Lung (tissue), 12 donors: ENCODE results near the gene FAM118A. TPM values are rescaled to one million over a fixed set of nuclear protein-coding genes. Genes with fewer than 3 reads are reported as not detected.

ENCODE experiments used
- ATAC-seq: fragments of 200-7000 bp; cut with Tn5 transposase; one replicate; pipeline ENCODE4 v1.9.1; 2020; ENCODE audit warnings: moderate number of reproducible peaks; ENCODE audit not compliant: insufficient read depth, low FRiP score
- DNase-seq, 3 donors: peaks; one replicate each; pipeline ENCODE4 v3.0.0-alpha.2; 2013 to 2017
- H3K27ac ChIP-seq, 2 donors: one replicate each; pipeline ENCODE4 v1.5.1; 2013; ENCODE audit warnings: mild to moderate bottlenecking in 2 of 2, moderate library complexity in 2 of 2, control low read depth in 1 of 2, inconsistent platforms in 1 of 2, low read depth in 1 of 2, low read length in 1 of 2
- H3K27me3 ChIP-seq, 3 donors: one replicate each; pipeline ENCODE4 v1.5.1; 2013; ENCODE audit warnings: low read length in 2 of 3; ENCODE audit not compliant: control insufficient read depth in 3 of 3, insufficient read depth in 3 of 3
- H3K36me3 ChIP-seq, 4 donors: one replicate each; pipeline ENCODE4 v1.5.1; 2013; ENCODE audit warnings: low read length in 4 of 4, mild to moderate bottlenecking in 1 of 4, moderate library complexity in 1 of 4; ENCODE audit not compliant: control insufficient read depth in 4 of 4, insufficient read depth in 4 of 4
- H3K4me1 ChIP-seq, 5 donors: one replicate each; pipeline ENCODE4 v1.5.1; 2013; ENCODE audit warnings: low read length in 5 of 5, mild to moderate bottlenecking in 2 of 5, moderate library complexity in 1 of 5; ENCODE audit not compliant: control insufficient read depth in 5 of 5, insufficient read depth in 5 of 5
- H3K4me3 ChIP-seq: one replicate; pipeline ENCODE4 v1.5.1; 2013; ENCODE audit warnings: mild to moderate bottlenecking, control low read depth, moderate library complexity
- H3K9ac ChIP-seq, 2 donors: one replicate each; pipeline ENCODE4 v1.5.1; 2013; ENCODE audit warnings: low read length in 2 of 2, control low read depth in 1 of 2; ENCODE audit not compliant: insufficient read depth in 1 of 2
- H3K9me3 ChIP-seq, 4 donors: one replicate each; pipeline ENCODE4 v1.5.1; 2013; ENCODE audit warnings: low read length in 3 of 4, mild to moderate bottlenecking in 1 of 4, moderate library complexity in 1 of 4; ENCODE audit not compliant: control insufficient read depth in 4 of 4, insufficient read depth in 3 of 4
- CTCF ChIP-seq: IDR thresholded peaks from 2 replicates; pipeline ENCODE4 v1.5.1; 2012; ENCODE audit warnings: mild to moderate bottlenecking; ENCODE audit errors: control extremely low read depth, extremely low read depth
- WGBS, 2 donors: extraction: QIAGEN DNeasy Blood & Tissue Kit; methylation state at CpG; one replicate each; pipeline ENCODE4 v1.1.7; 2013; 5-methylcytosine and 5-hydroxymethylcytosine counted together
- polyA plus RNA-seq, 2 donors: library from polyadenylated mRNA; stranded (reverse); fragments of 200-250 nt; gene quantifications; one replicate each; pipeline ENCODE4 v1.2.1, GENCODE V29; 2013
- total RNA-seq, 2 donors: library from RNA; depleted of rRNA in 1 of 2; stranded (reverse); fragments of >200 nt in 1 of 2; gene quantifications; one replicate each; pipeline ENCODE4 v1.2.1, GENCODE V29; 2014 to 2021
- donor health status: control.
- donor health status: control.
- donor health status: Bipolar disorder and iron deficiency.
- donor health status: healthy.
- donor health status: DM: yes; HTN: yes; CAD: no.

The FAM118A gene
- total and polyA plus RNA-seq, 4 donors = 12.0 to 71.8 (median 28.4) TPM

DNA sequence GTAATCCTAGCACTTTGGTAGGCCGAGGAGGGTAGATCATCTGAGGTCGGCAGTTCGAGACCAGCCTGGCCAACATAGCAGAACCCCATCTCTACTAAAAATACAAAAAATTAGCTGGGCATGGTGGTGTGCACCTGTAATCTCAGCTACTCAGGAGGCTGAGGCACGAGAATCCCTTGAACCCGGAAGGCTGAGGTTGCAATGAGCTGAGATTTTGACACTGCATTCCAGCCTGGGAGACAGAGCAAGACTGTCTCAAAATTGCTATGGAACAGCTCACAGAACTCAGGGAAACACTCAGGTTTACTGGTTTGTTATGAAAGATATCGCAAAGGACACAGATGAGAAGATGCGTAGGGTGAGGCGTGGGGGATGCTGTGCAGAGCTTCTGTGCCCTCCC, 2.7 kb downstream of the FAM118A start:
- Histone ChIP-seq H3K4me3 (no peak overlapping the region), H3K9me3 (no peaks in the 10 kb centered on the region), H3K9ac (no peak overlapping the region), H3K27ac (no peak overlapping the region), H3K36me3 (peaks cover 0 to 6% (median 1%) of the 10 kb centered on the region in 4 donors), H3K4me1 (peaks cover 3 to 33% (median 13%) of the 10 kb centered on the region in 5 donors), H3K27me3 (no peaks in the 10 kb centered on the region)
- no peak for ATAC-seq
- 91 to 92% methylated on average over 8 of the region's 8 CpGs for WGBS, 2 donors
- no peak for DNase-seq
- no peak for TF ChIP-seq CTCF

- Histone ChIP-seq H3K27ac (no peak overlapping the region), H3K9me3 (no peaks in the 10 kb centered on the region), H3K27me3 (no peaks in the 10 kb centered on the region), H3K9ac (no peak overlapping the region), H3K36me3 (peaks cover 0 to 6% (median 1%) of the 10 kb centered on the region in 4 donors), H3K4me3 (no peak overlapping the region), H3K4me1 (peaks cover 7 to 38% (median 18%) of the 10 kb centered on the region in 5 donors)
- 78% methylated on average over 4 of the region's 4 CpGs for WGBS, 2 donors
- ATAC-seq = no peak
- no peak for DNase-seq
- TF ChIP-seq CTCF = no peak
Observed at GRCh38 chr22:45312856-45313255, 3.1 kb downstream of the FAM118A start.

GRCh38 chr22:45314054-45314721, 4.5 kb downstream of the FAM118A start:
- H3K27me3 ChIP-seq = no peaks in the 10 kb centered on the region
- DNase-seq (peak in 1 of 3 donors; percentile 34), ATAC-seq (no peak)
- WGBS, 2 donors = 60 to 61% methylated on average over 8 of the region's 8 CpGs
- peak overlapping the region in 1 of 2 donors; percentile 50 for H3K9ac ChIP-seq
- peaks cover 9 to 44% (median 20%) of the 10 kb centered on the region in 5 donors for H3K4me1 ChIP-seq
- H3K9me3 ChIP-seq = no peaks in the 10 kb centered on the region
- no peak overlapping the region for H3K27ac ChIP-seq
- peaks cover 0 to 6% (median 1%) of the 10 kb centered on the region in 4 donors for H3K36me3 ChIP-seq
- H3K4me3 ChIP-seq = no peak overlapping the region
- TF ChIP-seq CTCF = no peak
